ENCODE measurements around the gene SRGN. TPM values are rescaled to one million over a fixed set of nuclear protein-coding genes. Genes with fewer than 3 reads are reported as not detected.

SRGN gene
- polyA plus RNA-seq, 3 donors, result 1,724 to 3,407 (median 1,859) TPM

GRCh38 chr10:69052736-69053135 is 35.2 kb upstream of the SRGN start:
- no peaks in the 10 kb centered on the region for H4K20me1 ChIP-seq (ENCODE audit: insufficient read depth, low read length)
- H3K79me2 ChIP-seq (ENCODE audit: insufficient read depth, low read length), result peaks cover 67% of the 10 kb centered on the region
- no peak overlapping the region for H3K4me3 Mint-ChIP-seq
- peak overlapping the region; percentile 15 for H3K4me2 ChIP-seq (replicated peaks; ENCODE audit: extremely low read depth, low read length, poor library complexity, severe bottlenecking)
- DNase-seq, result no peak
- no peak overlapping the region for H3K4me3 ChIP-seq (replicated peaks in 1 of 3; ENCODE audit: low read depth in 2 of 3, low read length in 3 of 3)
- H3K4me1 Mint-ChIP-seq, result peaks cover 93% of the 10 kb centered on the region
- H3K9me3 Mint-ChIP-seq, result peaks cover 0 to 3% (median 0%) of the 10 kb centered on the region in 7 donors
- peaks cover 5% of the 10 kb centered on the region in 2 donors for H3K36me3 Mint-ChIP-seq
- peaks cover 0 to 4% (median 0%) of the 10 kb centered on the region in 3 donors for H3K27me3 Mint-ChIP-seq (ENCODE audit: low read depth in 3 of 3)
- no peaks in the 10 kb centered on the region for H3K36me3 ChIP-seq (replicated peaks in 1 of 2; ENCODE audit: control insufficient read depth in 1 of 2, insufficient read depth in 2 of 2, low read length in 2 of 2)
- peak overlapping the region; percentile 96 to 100 (median 100) for H3K27ac Mint-ChIP-seq
- no peaks in the 10 kb centered on the region for H3K9me3 ChIP-seq (replicated peaks in 1 of 2; ENCODE audit: control insufficient read depth in 1 of 2, insufficient read depth in 1 of 2, low read length in 2 of 2)
- H3K27ac ChIP-seq (ENCODE audit: low read depth in 1 of 2, low read length in 2 of 2), result peak overlapping the region; percentile 82 to 88
- intact Hi-C loops (cut with micrococcal nuclease), result no loop called here
- H3K27me3 ChIP-seq (ENCODE audit: control insufficient read depth in 2 of 2, insufficient read depth in 2 of 2, low read length in 2 of 2), result no peaks in the 10 kb centered on the region
- H3K9ac ChIP-seq (ENCODE audit: insufficient read depth, low read length, poor library complexity, severe bottlenecking), result no peak overlapping the region
- TF ChIP-seq CTCF (IDR thresholded peaks at IDR 0.05), result no peak
- WGBS (ENCODE audit: insufficient coverage), result 90% methylated on average over 5 of the region's 6 CpGs
- H3K4me1 ChIP-seq (ENCODE audit: control insufficient read depth in 1 of 2, insufficient read depth in 2 of 2, low read length in 2 of 2), result peaks cover 96 to 99% of the 10 kb centered on the region in 2 donors
- no peak overlapping the region for H2AFZ ChIP-seq (ENCODE audit: insufficient read depth, low read depth, low read length, poor library complexity, severe bottlenecking)

GRCh38 chr10:69055241-69055640 is 32.7 kb upstream of the SRGN start:
- peaks cover 0 to 2% (median 0%) of the 10 kb centered on the region in 7 donors for H3K9me3 Mint-ChIP-seq
- H3K9me3 ChIP-seq (replicated peaks in 1 of 2; ENCODE audit: control insufficient read depth in 1 of 2, insufficient read depth in 1 of 2, low read length in 2 of 2), result no peaks in the 10 kb centered on the region
- peak overlapping the region; percentile 97 to 100 (median 98) for H3K27ac Mint-ChIP-seq
- H3K4me3 ChIP-seq (replicated peaks in 1 of 3; ENCODE audit: low read depth in 2 of 3, low read length in 3 of 3), result peak overlapping the region in 1 of 3 experiments; percentile 64
- no CpG with 5 or more reads among the region's 2 CpGs for WGBS (ENCODE audit: insufficient coverage)
- H3K4me3 Mint-ChIP-seq, result no peak overlapping the region
- H3K9ac ChIP-seq (ENCODE audit: insufficient read depth, low read length, poor library complexity, severe bottlenecking), result no peak overlapping the region
- no peaks in the 10 kb centered on the region for H3K36me3 ChIP-seq (replicated peaks in 1 of 2; ENCODE audit: control insufficient read depth in 1 of 2, insufficient read depth in 2 of 2, low read length in 2 of 2)
- peaks cover 96 to 99% of the 10 kb centered on the region in 2 donors for H3K4me1 ChIP-seq (ENCODE audit: control insufficient read depth in 1 of 2, insufficient read depth in 2 of 2, low read length in 2 of 2)
- peaks cover 85% of the 10 kb centered on the region for H3K79me2 ChIP-seq (ENCODE audit: insufficient read depth, low read length)
- H3K27me3 ChIP-seq (ENCODE audit: control insufficient read depth in 2 of 2, insufficient read depth in 2 of 2, low read length in 2 of 2), result no peaks in the 10 kb centered on the region
- H3K27ac ChIP-seq (ENCODE audit: low read depth in 1 of 2, low read length in 2 of 2), result peak overlapping the region in 1 of 2 donors; percentile 97
- no peak overlapping the region for H2AFZ ChIP-seq (ENCODE audit: insufficient read depth, low read depth, low read length, poor library complexity, severe bottlenecking)
- H4K20me1 ChIP-seq (ENCODE audit: insufficient read depth, low read length), result no peaks in the 10 kb centered on the region
- H3K27me3 Mint-ChIP-seq (ENCODE audit: low read depth in 3 of 3), result peaks cover 0 to 4% (median 0%) of the 10 kb centered on the region in 3 donors
- H3K4me2 ChIP-seq (replicated peaks; ENCODE audit: extremely low read depth, low read length, poor library complexity, severe bottlenecking), result no peak overlapping the region
- intact Hi-C loops (cut with micrococcal nuclease), result no loop called here
- peaks cover 2% of the 10 kb centered on the region in 2 donors for H3K36me3 Mint-ChIP-seq
- H3K4me1 Mint-ChIP-seq, result peaks cover 83% of the 10 kb centered on the region
- TF ChIP-seq CTCF (IDR thresholded peaks at IDR 0.05), result no peak
- no peak for DNase-seq

All from CD14-positive monocyte (primary cell).